ENCODE results near the gene BABAM2.
"Not testable (repeated sequence)": the region's sequence is repeated elsewhere in the genome, so short reads cannot be mapped to it uniquely, and the experiment has no call there.

BABAM2 gene

GRCh38 chr2:28108143-28108542 is 217.6 kb downstream of the BABAM2 start (continued):
- TF ChIP-seq ZNF654 (tag by site-specific recombination; IDR thresholded peaks at IDR 0.05; ENCODE audit: low read depth) (no peak), ZNF211 (tag by site-specific recombination; IDR thresholded peaks at IDR 0.05; ENCODE audit: low read depth) (no peak), ZNF664 (tag by site-specific recombination; IDR thresholded peaks at IDR 0.05) (no peak)

- POLR2A ChIA-PET; H3K4me1 ChIP-seq (ENCODE audit: control insufficient read depth, insufficient read depth, low read length); H3K9me3 ChIP-seq (ENCODE audit: control insufficient read depth, insufficient read depth, low read depth, low read length); H3K36me3 ChIP-seq (ENCODE audit: control insufficient read depth in 2 of 2, insufficient read depth in 1 of 2, low read length in 2 of 2); H3K27ac ChIP-seq (ENCODE audit: extremely low read depth, low read depth, low read length); CTCF ChIA-PET; H3K4me3 ChIP-seq (ENCODE audit: low read depth, low read length): not testable (repeated sequence)
These were observed 223.2 kb downstream of the BABAM2 start for GRCh38 chr2:28113771-28114170.

GRCh38 chr2:28117104-28117596 is 226.6 kb downstream of the BABAM2 start:
- Histone ChIP-seq H3K4me1 (ENCODE audit: control insufficient read depth, insufficient read depth, low read length) (no peaks in the 10 kb centered on the region), H3K9me3 (ENCODE audit: control insufficient read depth, insufficient read depth, low read depth, low read length) (no peaks in the 10 kb centered on the region), H3K4me3 (ENCODE audit: low read depth, low read length) (no peak overlapping the region), H3K27ac (ENCODE audit: extremely low read depth, low read depth, low read length) (no peak overlapping the region), H3K36me3 (ENCODE audit: control insufficient read depth in 2 of 2, insufficient read depth in 1 of 2, low read length in 2 of 2) (no peaks in the 10 kb centered on the region)
- TF ChIP-seq CTCF (tag by site-specific recombination; IDR thresholded peaks at IDR 0.05) (no peak), ZNF776 (tag by site-specific recombination; IDR thresholded peaks at IDR 0.05; ENCODE audit: borderline replicate concordance) (no peak), ZNF830 (tag by site-specific recombination; IDR thresholded peaks at IDR 0.05; ENCODE audit: low read depth) (no peak), ZNF324 (tag by site-specific recombination; IDR thresholded peaks at IDR 0.05) (no peak), GLI4 (tag by site-specific recombination; IDR thresholded peaks at IDR 0.05) (no peak), PRDM1 (tag by site-specific recombination; IDR thresholded peaks at IDR 0.05) (no peak), ZNF112 (tag by site-specific recombination; IDR thresholded peaks at IDR 0.05) (no peak), ZFP37 (tag by site-specific recombination; IDR thresholded peaks at IDR 0.05) (no peak), ZNF138 (tag by site-specific recombination; IDR thresholded peaks at IDR 0.05; ENCODE audit: borderline replicate concordance) (no peak), ZNF629 (tag by site-specific recombination; IDR thresholded peaks at IDR 0.05) (no peak), ZNF398 (tag by site-specific recombination; IDR thresholded peaks at IDR 0.05) (no peak), ZBTB11 (tag by site-specific recombination; conservative IDR thresholded peaks at IDR 0.05; ENCODE audit: low read depth) (no peak), GLIS1 (tag by site-specific recombination; IDR thresholded peaks at IDR 0.05) (no peak), ZSCAN30 (tag by site-specific recombination; IDR thresholded peaks at IDR 0.05) (no peak), ZNF549 (tag by site-specific recombination; IDR thresholded peaks at IDR 0.05) (no peak), ZNF221 (tag by site-specific recombination; IDR thresholded peaks at IDR 0.05; ENCODE audit: borderline replicate concordance) (no peak), MZF1 (tag by site-specific recombination; IDR thresholded peaks at IDR 0.05; ENCODE audit: borderline replicate concordance) (no peak), YY2 (tag by site-specific recombination; IDR thresholded peaks at IDR 0.05) (no peak), ZBTB6 (tag by site-specific recombination; IDR thresholded peaks at IDR 0.05) (no peak), ZNF19 (tag by site-specific recombination; IDR thresholded peaks at IDR 0.05; ENCODE audit: low read depth) (no peak)
- CTCF ChIA-PET, result interaction anchor here (0.9 kb wide), 1 partner anchor 12 kb away, joined by 3 read pairs; no protein-coding TSS in a partner anchor
- POLR2A ChIA-PET, result no interaction called here
